ENCODE results near the gene PHACTR1.

DNA sequence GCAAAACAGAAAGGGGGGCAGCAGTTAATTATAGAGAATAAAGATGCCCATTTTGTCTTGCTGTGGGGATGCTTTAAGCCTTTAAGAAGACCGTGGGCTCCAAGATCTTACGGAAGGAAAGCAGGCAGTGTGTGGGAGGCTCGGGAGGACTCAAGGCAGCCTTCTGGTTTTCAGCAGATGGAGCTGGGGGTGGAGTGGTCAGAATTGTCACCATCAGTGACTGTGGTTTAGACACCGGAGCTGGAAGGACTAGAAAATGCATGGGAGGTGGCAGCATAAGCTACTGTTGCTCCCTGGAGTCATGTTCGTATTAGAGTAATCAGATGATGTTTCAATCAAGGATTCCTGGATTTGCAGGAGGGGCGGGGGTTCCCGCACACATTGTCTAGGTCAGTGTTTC lies 3.7 kb downstream of the PHACTR1 start:
- TF ChIP-seq ESRRG (CRISPR knock-in tag; IDR thresholded peaks at IDR 0.05) (no peak), PPARA (CRISPR knock-in tag; IDR thresholded peaks at IDR 0.05; ENCODE audit: borderline replicate concordance) (no peak), OSR1 (CRISPR knock-in tag; IDR thresholded peaks at IDR 0.05) (no peak), BACH2 (CRISPR knock-in tag; IDR thresholded peaks at IDR 0.05; ENCODE audit: borderline replicate concordance) (no peak), TOX (CRISPR knock-in tag; IDR thresholded peaks at IDR 0.05; ENCODE audit: borderline replicate concordance) (no peak), ZNF565 (CRISPR knock-in tag; conservative IDR thresholded peaks at IDR 0.05; ENCODE audit: low read depth) (no peak), RARB (CRISPR knock-in tag; IDR thresholded peaks at IDR 0.05) (no peak)
- TF ChIP-seq, protein P1, sequence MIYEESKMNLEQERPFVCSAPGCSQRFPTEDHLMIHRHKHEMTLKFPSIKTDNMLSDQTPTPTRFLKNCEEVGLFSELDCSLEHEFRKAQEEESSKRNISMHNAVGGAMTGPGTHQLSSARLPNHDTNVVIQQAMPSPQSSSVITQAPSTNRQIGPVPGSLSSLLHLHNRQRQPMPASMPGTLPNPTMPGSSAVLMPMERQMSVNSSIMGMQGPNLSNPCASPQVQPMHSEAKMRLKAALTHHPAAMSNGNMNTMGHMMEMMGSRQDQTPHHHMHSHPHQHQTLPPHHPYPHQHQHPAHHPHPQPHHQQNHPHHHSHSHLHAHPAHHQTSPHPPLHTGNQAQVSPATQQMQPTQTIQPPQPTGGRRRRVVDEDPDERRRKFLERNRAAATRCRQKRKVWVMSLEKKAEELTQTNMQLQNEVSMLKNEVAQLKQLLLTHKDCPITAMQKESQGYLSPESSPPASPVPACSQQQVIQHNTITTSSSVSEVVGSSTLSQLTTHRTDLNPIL (CRISPR knock-in tag; IDR thresholded peaks at IDR 0.05; ENCODE audit: low read depth), result no peak

Measured in SK-N-SH treated with all-trans-retinoic acid at 6 μM for 48 hours (cell line).